ENCODE results near the gene TIMM22.

DNA sequence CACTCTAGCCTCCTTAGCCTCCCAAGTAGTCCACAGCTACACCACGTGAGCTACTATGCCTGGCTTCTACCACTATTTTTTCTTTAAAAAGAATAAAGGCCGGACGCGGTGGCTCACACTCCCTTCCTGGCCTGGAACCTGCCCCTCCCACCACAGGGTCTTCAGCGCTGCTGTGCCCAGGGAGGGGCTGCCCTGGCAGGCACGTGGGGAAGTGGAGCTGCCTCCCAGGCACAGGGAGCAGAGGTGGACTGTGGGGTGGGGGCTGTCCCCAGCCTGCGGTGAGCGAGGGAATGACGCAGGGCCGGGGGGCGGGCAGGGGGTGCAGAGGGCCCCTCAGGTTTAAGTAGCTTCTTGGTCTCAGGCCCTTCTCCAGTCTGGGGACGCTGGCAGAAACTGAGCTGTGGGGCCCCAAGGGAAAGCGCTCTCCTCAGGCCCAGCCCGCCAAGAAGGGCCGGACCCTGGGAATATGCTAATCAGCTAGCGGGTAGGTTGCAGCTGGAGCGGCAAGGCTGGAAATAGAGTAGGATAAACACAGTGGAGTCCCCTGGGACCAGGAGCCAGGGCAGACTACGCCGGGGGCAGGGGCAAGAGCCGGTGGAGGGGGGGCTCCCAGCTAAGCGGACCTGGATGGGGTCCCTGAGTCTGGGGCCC lies 46.8 kb downstream of the TIMM22 start:
- TF ChIP-seq CTCF (conservative IDR thresholded peaks at IDR 0.05): no peak
- no peak for TF ChIP-seq EZH2 (IDR thresholded peaks at IDR 0.05; ENCODE audit: low read depth)

All from PC-9 (cell line).